Measurements from ENCODE around the gene FUT8.
"Not testable (repeated sequence)": the region's sequence is repeated elsewhere in the genome, so short reads cannot be mapped to it uniquely, and the experiment has no call there.

Gene FUT8

GRCh38 chr14:65419593-65420252 lies 7.2 kb downstream of the FUT8 start:
- peak; percentile 76 for DNase-seq

- peak; percentile 54 for DNase-seq
Observed at GRCh38 chr14:65421201-65421981, 8.9 kb downstream of the FUT8 start.

GRCh38 chr14:65422088-65422834 lies 9.7 kb downstream of the FUT8 start:
- DNase-seq, result no peak

GRCh38 chr14:65423982-65424381 lies 11.5 kb downstream of the FUT8 start:
- DNase-seq, result peak; percentile 99

GRCh38 chr14:65424531-65424930 lies 12.0 kb downstream of the FUT8 start:
- peak; percentile 73 for DNase-seq

GRCh38 chr14:65425885-65426284 lies 13.4 kb downstream of the FUT8 start:
- no peak for DNase-seq

GRCh38 chr14:65426902-65427301 lies 14.4 kb downstream of the FUT8 start:
- DNase-seq, result not testable (repeated sequence)

- DNase-seq, result peak; percentile 67
Observed at GRCh38 chr14:65428691-65429090, 16.2 kb downstream of the FUT8 start.

- no peak for DNase-seq
Observed at GRCh38 chr14:65429757-65430156, 17.2 kb downstream of the FUT8 start.

- no peak for DNase-seq
Observed at GRCh38 chr14:65431245-65431644, 18.7 kb downstream of the FUT8 start.

GRCh38 chr14:65431951-65432350 lies 19.4 kb downstream of the FUT8 start:
- no peak for DNase-seq

- DNase-seq, result no peak
Observed at GRCh38 chr14:65432361-65432948, 19.9 kb downstream of the FUT8 start.

- DNase-seq, result no peak
Observed at GRCh38 chr14:65433157-65433556, 20.6 kb downstream of the FUT8 start.

- no peak for DNase-seq
Observed at GRCh38 chr14:65433646-65434045, 21.1 kb downstream of the FUT8 start.

GRCh38 chr14:65434216-65434850 lies 21.8 kb downstream of the FUT8 start:
- no peak for DNase-seq

GRCh38 chr14:65438266-65438933 lies 25.9 kb downstream of the FUT8 start:
- peak; percentile 54 for DNase-seq

- peak; percentile 64 for DNase-seq
Observed at GRCh38 chr14:65439117-65439516, 26.6 kb downstream of the FUT8 start.

GRCh38 chr14:65440230-65440629 lies 27.7 kb downstream of the FUT8 start:
- DNase-seq, result no peak

- DNase-seq, result no peak
Observed at GRCh38 chr14:65444230-65444629, 31.7 kb downstream of the FUT8 start.

GRCh38 chr14:65446159-65446558 lies 33.6 kb downstream of the FUT8 start:
- no peak for DNase-seq

- no peak for DNase-seq
Observed at GRCh38 chr14:65449647-65450046, 37.1 kb downstream of the FUT8 start.

GRCh38 chr14:65453807-65454480 lies 41.4 kb downstream of the FUT8 start:
- no peak for DNase-seq
